Measurements from ENCODE around the gene GRP. TPM values are rescaled to one million over a fixed set of nuclear protein-coding genes. Genes with fewer than 3 reads are reported as not detected.

The GRP gene
- total RNA-seq, 4 donors from 2014 or later: not detected

GRCh38 chr18:59228351-59228750 lies 8.4 kb downstream of the GRP start:
- intact Hi-C loops (cut with DNase I; ENCODE audit: low total_unique reads): no loop called here
- no peak for TF ChIP-seq POLR2A (IDR thresholded peaks at IDR 0.05)
- TF ChIP-seq, protein P1, sequence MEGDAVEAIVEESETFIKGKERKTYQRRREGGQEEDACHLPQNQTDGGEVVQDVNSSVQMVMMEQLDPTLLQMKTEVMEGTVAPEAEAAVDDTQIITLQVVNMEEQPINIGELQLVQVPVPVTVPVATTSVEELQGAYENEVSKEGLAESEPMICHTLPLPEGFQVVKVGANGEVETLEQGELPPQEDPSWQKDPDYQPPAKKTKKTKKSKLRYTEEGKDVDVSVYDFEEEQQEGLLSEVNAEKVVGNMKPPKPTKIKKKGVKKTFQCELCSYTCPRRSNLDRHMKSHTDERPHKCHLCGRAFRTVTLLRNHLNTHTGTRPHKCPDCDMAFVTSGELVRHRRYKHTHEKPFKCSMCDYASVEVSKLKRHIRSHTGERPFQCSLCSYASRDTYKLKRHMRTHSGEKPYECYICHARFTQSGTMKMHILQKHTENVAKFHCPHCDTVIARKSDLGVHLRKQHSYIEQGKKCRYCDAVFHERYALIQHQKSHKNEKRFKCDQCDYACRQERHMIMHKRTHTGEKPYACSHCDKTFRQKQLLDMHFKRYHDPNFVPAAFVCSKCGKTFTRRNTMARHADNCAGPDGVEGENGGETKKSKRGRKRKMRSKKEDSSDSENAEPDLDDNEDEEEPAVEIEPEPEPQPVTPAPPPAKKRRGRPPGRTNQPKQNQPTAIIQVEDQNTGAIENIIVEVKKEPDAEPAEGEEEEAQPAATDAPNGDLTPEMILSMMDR (IDR thresholded peaks at IDR 0.05): no peak
- H3K4me3 ChIP-seq: no peak overlapping the region
- H3K27ac ChIP-seq: no peak overlapping the region
- no peak for DNase-seq
- no peaks in the 10 kb centered on the region for H3K9me3 ChIP-seq
- H3K36me3 ChIP-seq: no peaks in the 10 kb centered on the region
- no peaks in the 10 kb centered on the region for H3K27me3 ChIP-seq
- no peaks in the 10 kb centered on the region for H3K4me1 ChIP-seq

DNA sequence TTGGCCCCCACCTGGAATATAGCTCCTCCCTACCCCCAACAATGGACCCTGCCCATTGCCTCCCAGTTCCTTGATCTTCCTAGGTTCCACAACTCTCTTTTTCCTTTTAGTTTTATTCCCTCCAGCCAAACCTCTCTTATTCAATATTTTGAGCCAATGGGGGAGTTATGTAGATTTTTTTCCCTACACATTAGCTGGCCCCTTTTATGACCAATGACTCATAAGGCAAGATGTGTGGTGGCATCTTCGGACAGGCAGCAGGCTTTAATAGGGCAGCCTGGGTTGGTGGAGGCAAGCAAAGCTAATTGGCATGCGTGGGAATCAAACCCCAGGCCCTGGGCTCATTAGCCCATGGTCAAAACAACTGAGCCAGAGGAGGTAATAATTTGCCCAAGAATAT lies 9.2 kb downstream of the GRP start:
- no peak overlapping the region for H3K27ac ChIP-seq
- no peaks in the 10 kb centered on the region for H3K27me3 ChIP-seq
- no peaks in the 10 kb centered on the region for H3K36me3 ChIP-seq
- TF ChIP-seq POLR2A (IDR thresholded peaks at IDR 0.05): no peak
- TF ChIP-seq, protein P1 (IDR thresholded peaks at IDR 0.05): no peak
- H3K4me3 ChIP-seq: no peak overlapping the region
- H3K9me3 ChIP-seq: no peaks in the 10 kb centered on the region
- H3K4me1 ChIP-seq: no peaks in the 10 kb centered on the region
- DNase-seq: no peak
- intact Hi-C loops (cut with DNase I; ENCODE audit: low total_unique reads): no loop called here

DNA sequence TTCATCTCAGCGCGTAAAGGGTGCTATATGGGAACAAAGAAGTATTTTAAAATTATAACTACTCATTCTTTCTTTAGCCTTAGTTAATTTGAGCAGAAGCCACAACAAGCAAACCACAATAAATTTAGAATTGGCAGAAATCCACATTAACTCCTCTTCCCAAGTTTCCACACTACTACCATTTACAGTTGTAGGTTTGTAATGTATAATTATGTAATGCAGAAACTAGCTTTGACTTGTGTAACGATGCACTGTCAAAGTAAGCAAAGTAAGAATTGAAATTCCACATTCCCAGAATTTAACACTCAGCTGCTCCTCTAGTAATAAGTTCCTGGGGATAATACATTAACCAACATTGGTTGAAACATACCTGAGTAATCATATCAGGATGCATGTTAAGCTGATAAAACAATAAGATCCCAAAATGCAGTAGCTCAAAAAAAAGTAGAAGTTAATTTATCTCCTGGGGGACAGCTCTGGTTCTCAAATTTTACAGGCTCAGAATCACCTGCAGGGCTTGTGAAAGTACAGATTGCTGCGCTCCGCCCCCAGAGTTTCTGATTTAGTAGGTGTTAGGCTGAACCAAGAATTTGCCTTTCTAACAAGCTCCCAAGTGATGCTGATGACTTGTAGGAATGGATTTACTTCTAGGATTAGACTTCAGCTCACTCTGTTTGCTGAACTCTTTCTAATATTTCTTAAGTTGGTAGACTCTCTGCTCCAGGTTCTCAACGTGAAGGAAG lies 9.9 kb downstream of the GRP start:
- Histone ChIP-seq H3K9me3 (no peaks in the 10 kb centered on the region), H3K27me3 (no peaks in the 10 kb centered on the region), H3K4me1 (no peaks in the 10 kb centered on the region), H3K27ac (no peak overlapping the region), H3K4me3 (no peak overlapping the region), H3K36me3 (no peaks in the 10 kb centered on the region)
- no peak for TF ChIP-seq POLR2A (IDR thresholded peaks at IDR 0.05)
- intact Hi-C loops (cut with DNase I; ENCODE audit: low total_unique reads): no loop called here
- no peak for DNase-seq

- Histone ChIP-seq H3K9me3 (no peaks in the 10 kb centered on the region), H3K27me3 (no peaks in the 10 kb centered on the region), H3K4me3 (no peak overlapping the region), H3K36me3 (no peaks in the 10 kb centered on the region), H3K4me1 (no peaks in the 10 kb centered on the region), H3K27ac (no peak overlapping the region)
- TF ChIP-seq, protein P1 (IDR thresholded peaks at IDR 0.05): no peak
- no peak for TF ChIP-seq POLR2A (IDR thresholded peaks at IDR 0.05)
- no peak for DNase-seq
- intact Hi-C loops (cut with DNase I; ENCODE audit: low total_unique reads): no loop called here
Observed at GRCh38 chr18:59231114-59231513, 11.2 kb downstream of the GRP start.

DNA sequence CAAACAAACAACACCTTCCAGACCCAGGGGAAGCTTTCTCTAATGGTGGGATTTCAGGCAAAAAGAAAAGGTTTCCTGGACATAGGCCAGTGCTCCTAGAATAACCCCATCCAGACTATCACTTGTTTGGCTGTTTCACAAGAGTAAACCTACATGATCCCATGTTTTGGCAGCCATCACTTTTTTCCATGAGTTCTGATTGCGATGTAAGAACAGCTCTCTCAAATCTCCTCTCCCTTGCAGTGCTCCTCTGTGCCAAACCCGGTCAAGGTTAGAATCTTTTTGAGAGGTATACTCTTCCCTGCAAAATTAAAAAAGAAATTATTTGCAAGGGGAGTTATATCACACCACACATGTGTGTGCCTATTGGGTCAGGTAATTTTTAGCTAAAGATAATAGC lies 11.9 kb downstream of the GRP start:
- Histone ChIP-seq H3K36me3 (no peaks in the 10 kb centered on the region), H3K9me3 (no peaks in the 10 kb centered on the region)
- DNase-seq: no peak

More for the DNA sequence above, 11.9 kb downstream of the GRP start:
- intact Hi-C loops (cut with DNase I; ENCODE audit: low total_unique reads): no loop called here
- TF ChIP-seq, protein P1 (IDR thresholded peaks at IDR 0.05): no peak
- TF ChIP-seq POLR2A (IDR thresholded peaks at IDR 0.05): no peak
- H3K27me3 ChIP-seq: no peaks in the 10 kb centered on the region
- no peak overlapping the region for H3K4me3 ChIP-seq
- H3K4me1 ChIP-seq: no peaks in the 10 kb centered on the region
- no peak overlapping the region for H3K27ac ChIP-seq
